ENCODE results near the gene KCTD16. TPM values are rescaled to one million over a fixed set of nuclear protein-coding genes. Genes with fewer than 3 reads are reported as not detected.

KCTD16 gene
- total RNA-seq, 1 donor from 2014 or later = 0.05 TPM

DNA sequence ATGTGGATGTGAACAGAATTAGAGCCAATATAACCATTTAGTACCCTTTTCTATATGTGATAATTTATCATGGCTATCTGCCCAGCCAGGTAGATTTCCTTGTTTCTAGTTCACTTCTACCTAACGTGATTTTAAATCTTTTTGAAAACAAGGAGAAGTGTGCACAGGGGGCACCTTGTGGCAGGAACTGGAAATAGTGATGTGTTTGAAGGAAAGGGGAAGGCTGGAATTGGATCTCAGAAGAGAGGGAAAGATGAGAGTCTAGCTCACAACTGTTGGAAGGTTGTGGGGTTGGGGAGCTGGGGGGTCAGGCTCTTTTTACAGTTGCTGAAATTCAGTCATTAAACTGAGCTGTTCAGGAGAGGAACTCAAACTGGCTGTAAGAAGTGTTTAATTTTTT is 219.5 kb downstream of the KCTD16 start:
- DNase-seq (ENCODE audit: low spot score) (no peak), ATAC-seq (peak; percentile 70)

DNA sequence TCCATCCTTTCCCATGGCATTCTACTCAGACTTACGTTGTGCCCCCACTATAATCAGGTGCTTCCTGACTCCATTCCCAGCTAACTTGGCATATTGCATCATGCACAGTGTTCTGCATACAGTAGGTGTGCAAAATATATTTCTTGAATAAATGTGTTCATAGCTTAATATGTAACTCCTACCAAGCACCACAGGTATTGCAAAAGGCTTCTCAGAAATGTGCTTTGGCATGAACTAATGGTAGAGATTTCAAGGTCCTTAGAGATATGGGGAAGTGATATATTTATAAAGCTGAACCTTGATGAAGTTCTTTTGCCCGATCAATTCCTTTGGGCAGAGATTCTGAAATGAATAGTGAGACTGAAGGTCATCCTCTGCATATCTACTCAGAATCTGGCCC is 220.4 kb downstream of the KCTD16 start:
- ATAC-seq = no peak

DNA sequence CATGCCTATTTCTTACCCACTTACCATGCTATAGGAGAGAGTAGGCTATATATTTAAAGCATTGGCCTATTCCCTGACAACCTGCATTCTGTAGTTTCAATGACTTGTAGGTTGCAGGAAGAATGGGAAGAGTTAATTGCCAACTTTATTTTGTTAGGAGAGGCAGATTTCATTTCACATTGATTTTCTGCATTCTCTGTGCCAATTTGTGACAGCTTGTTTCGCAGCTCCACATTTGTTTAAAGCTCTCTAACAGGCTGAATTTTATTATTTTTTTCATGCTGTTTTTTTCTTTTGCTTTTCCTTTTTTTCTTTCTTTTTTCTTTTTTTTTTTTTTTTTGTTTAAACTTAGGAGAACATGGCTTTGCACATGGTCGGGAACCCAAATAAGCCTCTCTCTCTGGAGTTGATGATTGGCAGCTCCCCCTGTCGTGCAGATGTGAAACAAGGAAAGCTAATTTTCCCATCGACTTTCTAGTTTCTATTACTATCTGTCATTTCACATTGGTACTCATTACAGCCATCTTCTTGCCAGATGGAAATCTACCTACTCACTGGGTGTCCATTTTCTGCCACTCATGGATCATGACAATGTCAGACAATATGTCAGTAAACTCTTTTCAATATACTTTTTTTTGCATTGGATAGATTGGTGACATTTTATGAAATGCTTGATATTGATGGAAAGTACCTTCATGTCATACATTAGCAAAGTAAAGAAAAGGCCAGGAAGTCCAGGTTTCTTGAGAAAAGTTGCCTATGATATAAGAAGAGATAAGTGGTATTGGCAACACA is 223.2 kb downstream of the KCTD16 start:
- ATAC-seq (no peak), DNase-seq (ENCODE audit: low spot score) (no peak)

More for the DNA sequence above, 220.4 kb downstream of the KCTD16 start:
- no peak for DNase-seq (ENCODE audit: low spot score)

DNA sequence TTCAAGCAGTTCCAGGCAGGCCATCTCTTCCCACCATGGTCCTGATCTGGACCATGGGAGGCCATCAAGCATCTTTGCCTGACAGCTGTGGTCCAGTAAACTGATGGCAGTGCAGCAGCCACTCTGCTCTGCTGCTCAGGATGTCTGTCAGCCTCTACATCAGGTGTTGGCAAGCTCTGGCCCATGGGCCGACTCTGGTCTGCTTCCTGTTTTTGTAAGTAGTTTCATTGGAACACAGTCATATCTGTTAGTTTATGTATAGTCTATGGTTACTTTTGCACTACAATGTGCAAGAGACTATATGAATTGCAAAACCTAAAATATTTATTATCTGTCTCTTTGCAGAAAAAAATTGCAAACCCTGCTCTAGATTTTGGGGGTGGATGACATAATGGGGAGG is 225.0 kb downstream of the KCTD16 start:
- no peak for DNase-seq (ENCODE audit: low spot score)

DNA sequence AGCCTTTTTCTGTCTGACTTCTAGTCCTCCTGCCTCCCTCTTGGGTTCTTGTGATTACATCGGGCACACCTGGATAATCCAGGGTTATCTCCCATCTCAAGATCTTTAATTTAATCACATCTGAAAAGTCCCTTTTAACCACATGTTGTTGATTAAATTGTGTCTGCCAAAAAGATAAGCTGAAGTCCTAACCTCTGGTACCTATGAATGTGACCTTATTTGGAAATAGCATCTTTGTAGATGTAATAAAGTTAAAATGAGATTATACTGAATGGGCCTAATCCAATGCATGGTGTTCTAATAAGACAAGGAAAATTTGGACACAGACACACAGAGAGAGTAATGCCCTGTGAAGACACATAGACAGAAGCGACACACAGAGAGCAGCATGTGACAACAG is 232.4 kb downstream of the KCTD16 start:
- ATAC-seq = no peak
- no peak for DNase-seq (ENCODE audit: low spot score)

More for the DNA sequence above, 225.0 kb downstream of the KCTD16 start:
- ATAC-seq = no peak

DNA sequence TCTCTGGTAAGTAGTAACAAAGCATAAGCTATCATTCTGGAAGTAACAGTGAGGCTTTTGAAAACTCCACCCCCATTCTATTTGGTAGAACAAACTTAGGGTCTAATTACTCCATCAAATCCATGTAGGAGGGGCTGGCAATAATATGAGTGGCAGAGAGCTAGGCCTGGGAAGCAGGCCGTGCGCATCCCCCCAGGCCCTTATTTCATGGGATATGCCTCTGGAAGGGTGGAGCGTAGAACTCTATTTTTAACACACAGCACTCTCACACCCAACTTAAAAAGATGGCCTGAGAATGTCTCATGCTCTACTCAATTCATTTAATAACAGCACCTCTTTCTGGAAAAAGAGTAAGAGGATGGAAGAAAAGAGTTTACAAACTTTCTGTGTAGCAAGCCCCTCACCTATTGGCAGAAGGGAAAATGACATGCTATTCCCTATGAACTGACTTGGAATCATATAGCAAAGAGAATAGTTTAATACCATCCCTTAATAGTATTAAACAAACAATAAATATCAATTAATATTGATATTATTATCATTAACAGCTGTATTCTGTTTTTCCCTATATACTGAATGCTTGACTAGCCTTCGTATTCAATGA is 233.2 kb downstream of the KCTD16 start:
- ATAC-seq = no peak
- no peak for DNase-seq (ENCODE audit: low spot score)

DNA sequence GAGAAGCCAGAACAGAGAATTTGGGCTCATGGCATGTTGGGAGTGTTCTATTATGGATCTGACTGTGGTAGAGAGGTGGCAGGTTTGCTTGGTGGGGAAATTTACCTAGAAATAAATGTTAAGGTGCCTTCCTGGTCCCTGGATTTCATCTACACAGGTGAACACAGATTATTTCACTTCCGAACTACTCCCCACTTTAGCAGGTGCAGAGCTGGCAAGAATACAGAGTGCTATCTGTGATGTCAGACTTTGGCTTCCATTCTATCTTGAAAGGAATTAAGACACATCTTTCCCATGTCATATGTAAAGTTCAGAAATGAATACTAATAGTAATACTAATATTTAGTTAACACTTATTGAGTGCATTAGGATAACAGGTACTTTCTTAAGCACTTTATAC is 234.0 kb downstream of the KCTD16 start:
- ATAC-seq (no peak), DNase-seq (ENCODE audit: low spot score) (no peak)

DNA sequence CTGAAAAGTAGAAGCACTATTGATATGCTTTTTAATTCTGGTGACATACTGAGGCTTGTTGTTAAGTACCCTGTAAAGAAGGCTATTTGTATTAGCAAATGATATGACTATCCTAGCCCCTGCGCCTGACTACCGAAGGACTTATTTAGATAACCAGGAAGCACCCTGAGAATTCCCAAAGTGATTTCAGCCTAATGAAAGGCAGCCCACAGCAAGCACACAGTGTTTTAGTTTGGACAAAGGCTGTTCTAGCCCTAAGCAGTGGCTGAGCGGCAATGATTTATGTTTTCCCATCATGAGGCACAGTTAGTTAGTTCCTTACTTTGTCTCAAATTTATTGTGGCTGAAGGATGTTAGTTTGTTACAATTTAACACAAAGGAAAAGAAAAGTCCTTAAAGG is 235.3 kb downstream of the KCTD16 start:
- no peak for DNase-seq (ENCODE audit: low spot score)
- ATAC-seq = no peak

DNA sequence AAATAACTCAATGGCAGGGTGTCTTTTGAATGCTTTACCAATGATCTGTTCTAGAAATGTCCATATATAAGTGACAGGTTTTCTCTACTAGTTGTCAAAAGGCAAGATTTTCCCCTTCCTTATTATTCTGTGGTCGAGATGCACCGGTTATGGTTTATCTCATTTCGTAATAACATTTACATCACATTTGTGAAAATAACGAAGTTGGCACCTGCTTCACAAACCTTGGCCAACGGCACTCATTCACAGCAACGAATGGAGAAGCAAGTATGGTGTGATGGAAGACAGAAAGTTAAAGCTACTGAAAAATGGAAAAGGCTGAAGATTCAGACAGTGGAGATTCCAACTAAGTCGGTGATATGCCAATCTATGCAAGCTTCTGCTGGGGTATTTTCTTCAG is 235.8 kb downstream of the KCTD16 start:
- DNase-seq (ENCODE audit: low spot score) (no peak), ATAC-seq (no peak)

DNA sequence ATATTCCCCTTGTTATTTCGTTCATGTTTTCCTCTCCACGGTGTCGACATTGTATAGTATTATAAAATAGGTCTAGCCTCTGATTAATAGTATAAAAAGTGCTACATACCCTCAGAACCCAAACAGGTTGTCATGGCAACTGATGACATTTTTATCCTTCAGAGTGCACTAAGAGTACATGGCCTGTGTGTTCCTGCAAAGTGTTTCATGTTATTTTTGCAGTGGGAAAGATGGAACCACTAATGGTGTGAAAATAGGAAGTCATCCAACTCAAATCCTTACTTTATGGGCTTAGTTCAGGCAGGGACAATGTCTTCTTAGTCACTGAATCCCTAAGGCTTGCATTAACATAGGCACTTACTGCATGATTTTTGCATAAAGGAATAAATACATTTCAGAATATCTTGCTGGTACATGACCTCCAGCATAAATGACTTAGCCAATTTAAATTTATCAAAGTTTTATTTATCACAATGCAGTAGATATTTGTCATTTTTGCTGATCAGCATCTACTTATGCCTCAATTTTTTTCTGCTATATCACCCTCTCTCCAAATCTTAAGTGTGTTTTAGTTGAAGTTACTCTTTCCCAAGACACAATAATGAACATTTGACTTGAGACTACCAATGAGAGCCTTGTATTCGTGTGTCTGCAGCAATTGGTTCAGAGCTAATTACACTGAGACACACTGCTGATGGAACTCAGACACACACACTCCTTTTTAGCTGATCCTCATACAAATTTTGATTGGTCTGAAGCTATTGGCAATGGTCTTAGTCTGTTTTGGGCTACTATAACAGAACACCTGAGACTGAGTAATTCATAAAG is 243.7 kb downstream of the KCTD16 start:
- ATAC-seq (no peak), DNase-seq (ENCODE audit: low spot score) (no peak)

DNA sequence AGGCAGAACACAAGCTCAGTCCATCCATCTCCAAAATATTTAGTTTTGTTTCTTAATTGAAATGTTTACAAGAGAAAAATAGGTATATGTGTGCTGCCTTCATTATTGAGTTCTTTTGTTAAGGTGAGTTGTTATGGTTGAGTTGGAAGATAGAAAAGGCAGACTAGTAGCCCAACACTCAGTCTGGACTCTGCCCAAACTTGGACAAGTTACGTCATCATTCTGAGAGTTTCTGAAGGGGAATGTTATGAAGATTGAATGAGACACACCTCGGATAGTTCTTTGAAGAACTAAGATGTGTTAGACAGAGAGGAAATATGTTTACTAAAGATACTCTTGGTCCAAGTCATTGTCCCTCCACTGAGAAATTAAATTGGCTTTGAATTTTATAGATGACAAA is 245.5 kb downstream of the KCTD16 start:
- ATAC-seq = no peak
- no peak for DNase-seq (ENCODE audit: low spot score)

DNA sequence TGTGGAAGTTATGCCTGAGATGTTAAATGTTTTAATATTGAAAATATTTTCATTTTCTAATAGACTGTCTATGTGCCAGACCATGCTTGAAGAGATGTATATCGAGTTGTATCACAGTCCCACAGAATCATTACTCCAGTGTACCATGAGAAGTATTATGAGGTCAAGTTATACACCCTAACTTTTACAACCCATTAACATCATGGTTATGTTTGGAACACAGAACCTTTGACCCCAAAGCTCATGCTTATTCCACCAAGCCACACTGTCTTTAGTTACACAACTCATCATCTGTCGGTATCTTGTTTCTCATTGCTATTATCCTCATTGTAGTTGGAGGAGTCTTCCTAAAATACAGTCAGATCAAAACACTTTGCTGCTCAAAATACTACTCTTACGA is 248.0 kb downstream of the KCTD16 start:
- DNase-seq (ENCODE audit: low spot score) = no peak
- no peak for ATAC-seq

DNA sequence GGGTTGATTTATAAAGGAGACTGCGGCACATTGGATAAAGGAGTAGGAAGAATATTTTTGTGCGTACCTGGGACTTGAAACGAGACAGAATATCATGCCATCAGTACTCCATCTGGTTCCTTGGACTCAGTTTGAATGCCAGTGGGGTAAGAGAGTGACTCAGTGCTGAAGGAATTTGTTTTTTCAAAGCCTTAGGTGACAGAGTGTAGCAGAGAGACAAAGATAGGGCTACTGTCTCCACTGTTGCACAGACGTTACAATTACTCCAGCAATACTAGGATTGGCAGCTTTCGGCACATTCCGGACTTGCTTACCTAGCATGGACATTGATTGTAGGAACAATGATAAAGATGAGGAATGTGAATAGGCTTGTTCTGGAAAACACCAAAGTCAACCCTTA is 250.7 kb downstream of the KCTD16 start:
- DNase-seq (ENCODE audit: low spot score) = no peak
- no peak for ATAC-seq

DNA sequence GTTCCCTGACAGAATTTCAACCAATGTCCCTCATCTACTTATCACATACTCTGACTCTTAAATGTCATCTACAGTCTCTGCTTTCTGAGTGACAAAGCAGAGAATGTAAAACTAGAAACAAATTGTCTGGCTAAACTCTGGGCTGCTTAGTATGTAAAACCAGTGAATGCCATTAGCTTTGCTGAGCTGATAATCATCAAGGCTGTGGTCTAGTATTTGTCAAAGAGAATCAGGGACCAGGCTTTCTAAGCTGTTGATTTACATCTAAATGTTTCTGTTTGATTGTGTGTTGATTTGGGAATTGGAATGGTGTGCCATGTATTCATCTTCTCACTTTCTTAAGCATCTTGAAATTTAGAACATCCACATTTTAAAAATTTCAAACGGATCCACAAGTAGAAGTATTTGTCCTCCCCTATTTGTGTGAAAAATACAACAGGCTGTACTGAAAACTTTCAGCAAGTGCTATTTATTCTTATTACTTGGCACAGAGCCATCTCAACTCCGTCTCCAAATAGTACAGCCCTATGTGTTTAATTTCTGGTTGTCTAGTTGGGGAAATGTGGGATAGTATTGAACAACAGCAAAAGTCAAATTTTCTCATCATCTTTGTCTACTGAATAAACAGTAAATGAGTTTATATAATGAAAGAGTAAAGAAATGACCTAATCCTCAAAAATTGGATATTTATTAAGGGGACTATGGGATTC is 251.5 kb downstream of the KCTD16 start:
- no peak for ATAC-seq
- no peak for DNase-seq (ENCODE audit: low spot score)

DNA sequence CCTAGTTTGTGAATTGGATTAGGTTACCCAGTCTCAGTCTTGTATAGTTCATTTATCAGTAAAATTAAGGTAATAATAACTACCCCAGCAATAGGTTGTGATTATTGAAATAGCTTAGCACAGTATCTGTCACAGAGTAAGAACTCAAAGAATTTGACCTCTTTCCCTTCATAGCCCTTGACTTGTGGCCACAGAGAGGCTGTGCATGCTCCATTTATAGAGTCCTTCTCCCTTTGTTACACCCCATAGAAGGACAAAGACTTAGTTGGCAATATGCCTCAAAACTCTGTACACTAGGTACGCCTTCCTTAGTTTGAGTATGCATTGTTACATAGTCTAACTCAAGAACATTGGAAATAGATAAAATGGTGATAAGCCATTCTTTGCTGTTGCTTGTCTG is 257.2 kb downstream of the KCTD16 start:
- no peak for ATAC-seq
- no peak for DNase-seq (ENCODE audit: low spot score)

DNA sequence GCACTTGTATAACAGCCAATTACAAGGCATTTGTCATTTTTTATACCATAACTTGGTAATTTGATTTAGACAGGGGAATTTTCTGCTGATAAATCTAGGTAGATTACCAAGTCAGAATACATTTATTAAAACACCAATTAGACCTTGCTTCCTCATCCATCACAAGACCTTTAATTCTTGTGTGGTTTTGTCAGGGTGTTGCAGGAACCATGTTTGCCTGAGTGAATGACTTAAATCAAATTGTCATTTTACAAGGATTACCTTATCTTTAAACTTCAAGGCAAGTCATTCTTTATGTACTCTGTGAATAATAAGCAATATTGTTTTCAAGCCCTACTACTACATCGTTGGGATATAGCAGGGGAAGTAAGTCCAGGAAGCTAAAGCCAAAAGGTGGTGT is 257.7 kb downstream of the KCTD16 start:
- ATAC-seq (no peak), DNase-seq (ENCODE audit: low spot score) (no peak)

DNA sequence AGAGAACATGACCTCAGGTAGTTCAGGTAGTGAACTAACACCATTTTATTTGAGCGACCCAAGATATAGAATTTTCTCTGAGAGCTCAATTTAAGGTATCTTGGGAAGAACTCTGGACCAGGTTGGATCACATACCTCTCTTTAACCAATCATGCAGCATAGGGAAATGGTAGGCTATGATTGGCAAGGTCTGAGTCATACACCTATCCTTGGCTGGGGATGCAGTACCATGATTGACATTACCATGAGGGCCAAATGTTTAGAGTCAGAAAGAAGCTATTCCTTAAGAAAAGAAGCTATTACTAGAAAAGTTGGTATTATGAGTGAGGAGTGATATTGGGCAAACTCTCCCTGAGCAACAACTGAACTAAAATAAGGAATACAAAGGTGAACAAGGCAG is 258.7 kb downstream of the KCTD16 start:
- DNase-seq (ENCODE audit: low spot score) (no peak), ATAC-seq (no peak)

DNA sequence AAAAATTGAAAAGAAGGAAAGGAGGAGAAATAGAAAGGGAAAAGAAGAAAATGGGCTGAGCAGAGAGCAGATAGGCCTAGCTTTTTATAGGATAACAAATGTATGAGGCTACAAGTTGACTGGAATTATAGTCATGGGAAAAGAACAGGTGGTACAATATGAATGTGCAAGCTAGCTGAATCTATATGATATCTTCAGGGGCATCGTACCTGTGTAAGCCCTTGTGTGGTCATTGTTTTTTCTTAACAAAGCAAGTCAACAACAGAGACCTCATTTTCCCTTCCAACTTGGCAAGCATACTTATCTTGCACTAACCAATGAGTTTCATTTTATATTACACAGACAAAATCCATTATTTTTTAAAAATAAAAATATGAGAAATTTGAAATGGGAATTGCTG is 259.2 kb downstream of the KCTD16 start:
- ATAC-seq = no peak
- DNase-seq (ENCODE audit: low spot score) = no peak

DNA sequence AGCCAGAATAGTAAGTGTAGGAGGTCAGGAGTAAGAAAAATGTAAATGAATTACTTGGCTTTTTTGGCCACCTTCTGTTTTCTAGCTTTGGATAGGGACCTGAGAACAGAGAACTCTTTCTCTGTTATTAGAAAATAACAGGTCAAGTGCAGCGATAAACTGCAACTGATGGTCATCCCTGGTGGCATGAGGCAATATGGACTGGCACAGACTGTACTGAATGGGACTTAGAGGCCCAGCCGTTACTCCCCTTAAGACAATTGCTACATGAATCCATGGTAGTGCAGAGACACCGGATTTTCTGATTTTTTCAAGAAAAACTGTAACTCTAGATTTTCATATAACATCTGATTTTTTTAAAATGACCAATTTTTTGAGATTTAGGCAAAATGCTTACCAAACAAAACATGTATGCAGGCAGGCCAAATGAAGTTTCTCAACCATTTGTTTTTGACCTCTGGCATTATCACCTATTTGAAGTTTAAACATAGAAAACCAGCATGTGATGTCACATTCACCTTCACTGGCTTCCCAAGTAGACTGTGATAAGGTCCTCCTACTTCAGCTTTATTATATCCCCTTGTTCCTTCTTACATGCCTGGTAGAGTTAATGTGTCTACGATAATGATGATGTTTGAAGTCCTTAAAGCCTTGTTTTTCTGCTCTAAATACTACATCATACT is 262.6 kb downstream of the KCTD16 start:
- peak; percentile 83 for ATAC-seq
- no peak for DNase-seq (ENCODE audit: low spot score)

DNA sequence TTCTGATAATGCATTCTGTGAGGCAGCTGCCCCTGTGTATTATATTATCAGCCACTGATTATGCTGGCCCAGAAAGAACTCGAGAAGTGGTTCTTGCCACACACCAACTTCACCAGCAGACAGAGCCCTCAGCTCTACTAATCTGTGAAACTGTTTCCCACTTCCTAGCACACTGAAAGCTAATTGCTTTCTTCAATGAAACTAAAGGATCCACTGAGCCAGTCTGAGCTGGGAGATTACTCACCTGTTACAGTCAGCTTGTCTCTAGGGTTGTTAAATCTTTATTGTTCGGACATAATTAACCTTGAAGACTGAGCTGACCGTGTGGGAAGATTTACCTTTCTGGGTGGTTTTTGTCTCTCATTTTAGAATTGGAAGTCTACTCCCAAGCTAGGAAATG is 263.2 kb downstream of the KCTD16 start:
- DNase-seq (ENCODE audit: low spot score) = no peak
- ATAC-seq = no peak

DNA sequence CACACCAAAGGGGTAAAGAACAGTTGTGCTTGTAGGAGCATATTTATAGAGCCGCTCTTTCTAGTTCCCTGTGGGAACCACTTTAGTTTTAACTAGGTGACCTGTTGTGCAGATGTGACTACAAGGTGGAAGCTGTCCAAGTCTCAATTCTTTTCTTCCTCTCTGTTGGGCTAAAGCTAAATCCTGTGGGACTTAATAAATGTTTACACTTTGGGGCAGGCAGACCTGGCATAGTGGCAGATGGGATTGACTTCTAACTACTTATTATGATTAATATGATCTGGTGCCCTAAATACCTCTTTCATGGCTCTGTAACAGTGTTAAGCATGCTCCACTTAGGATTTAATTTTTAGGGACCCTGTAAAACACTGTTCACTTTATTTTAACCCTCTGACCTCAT is 265.3 kb downstream of the KCTD16 start:
- DNase-seq (ENCODE audit: low spot score) (no peak), ATAC-seq (no peak)
